HCT116 (cell line): Measurements from ENCODE around the gene NCBP1.

Experiments used
- POLR2A ChIP-seq: IDR thresholded peaks from 2 replicates; pipeline ENCODE4 v1.7.0; 2011; ENCODE audit warnings: borderline replicate concordance; ENCODE audit not compliant: insufficient read depth, insufficient read length; ENCODE audit errors: extremely low read depth
- POLR2AphosphoS5 ChIP-seq: IDR thresholded peaks from 2 replicates; pipeline ENCODE4 v1.6.1; 2011; ENCODE audit warnings: mild to moderate bottlenecking, low read depth, low read length, moderate library complexity
- RAD21 ChIP-seq: IDR thresholded peaks from 2 replicates; pipeline ENCODE4 v1.6.1; 2012; ENCODE audit warnings: low read depth, mild to moderate bottlenecking
- SP1 ChIP-seq: IDR thresholded peaks from 2 replicates; pipeline ENCODE4 v1.6.1; 2012; ENCODE audit warnings: low read depth
- SRF ChIP-seq: IDR thresholded peaks from 2 replicates; pipeline ENCODE4 v1.6.1; 2012; ENCODE audit warnings: low read depth
- TCF7L2 ChIP-seq: IDR thresholded peaks from 2 replicates; pipeline ENCODE4 v1.7.0; 2011; ENCODE audit warnings: borderline replicate concordance, inconsistent platforms; ENCODE audit not compliant: insufficient read depth, insufficient read length; ENCODE audit errors: extremely low read depth
- YY1 ChIP-seq: IDR thresholded peaks from 2 replicates; pipeline ENCODE4 v1.6.1; 2011; ENCODE audit warnings: low read length, low read depth, moderate library complexity, mild to moderate bottlenecking; ENCODE audit not compliant: insufficient replicate concordance; ENCODE audit errors: extremely low read depth
- ZNF274 ChIP-seq: fragments of 200-500 bp; sonication (Bioruptor generic); IDR thresholded peaks from 2 replicates; pipeline ENCODE4 v1.6.1; 2014; ENCODE audit warnings: mild to moderate bottlenecking, low read depth, low read length, inconsistent platforms
- TF ChIP-seq, protein P1 (sequence below), 3 experiments: fragments of 200-600 bp in 1 of 3; sonication (generic) in 1 of 3; IDR thresholded peaks in 2 of 3; conservative IDR thresholded peaks in 1 of 3; 2 replicates each; pipeline ENCODE4 v1.5.1; 2012 to 2017; ENCODE audit warnings: low read depth in 2 of 3, low read length in 2 of 3, antibody characterized with exemption in 1 of 3, borderline replicate concordance in 1 of 3, control low read depth in 1 of 3, mild to moderate bottlenecking in 1 of 3, mixed read lengths in 1 of 3, mixed run types in 1 of 3, moderate library complexity in 1 of 3; ENCODE audit not compliant: insufficient read depth in 1 of 3
- TF ChIP-seq, protein P2 (sequence below): IDR thresholded peaks from 2 replicates; pipeline ENCODE4 v1.6.1; 2012
- TF ChIP-seq, protein P3 (sequence below): IDR thresholded peaks from 2 replicates; pipeline ENCODE4 v1.6.1; 2011; ENCODE audit warnings: mild to moderate bottlenecking, low read length, moderate library complexity; ENCODE audit not compliant: insufficient replicate concordance; ENCODE audit errors: extremely low read depth

DNA sequence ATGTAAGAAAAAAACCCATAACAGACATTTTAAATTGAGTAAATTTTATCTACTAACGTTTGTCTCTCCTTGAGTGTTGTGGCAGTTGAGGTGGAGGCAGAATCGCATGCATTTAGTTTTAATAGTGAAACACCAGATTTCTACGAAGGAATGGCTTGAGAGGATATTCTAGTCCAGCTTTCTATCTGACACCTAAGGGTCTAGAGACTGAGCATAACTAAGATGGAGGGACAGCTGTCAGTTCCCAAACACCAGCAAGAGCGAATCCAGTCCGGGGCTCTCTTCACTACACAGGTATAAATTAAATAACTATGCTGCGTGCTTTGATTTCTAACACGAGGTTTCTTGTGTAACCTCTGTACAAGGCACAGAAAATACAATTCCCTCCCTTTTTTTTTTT, 1.4 kb downstream of the NCBP1 start:
- no peak for TF ChIP-seq YY1
- TF ChIP-seq, protein P1, sequence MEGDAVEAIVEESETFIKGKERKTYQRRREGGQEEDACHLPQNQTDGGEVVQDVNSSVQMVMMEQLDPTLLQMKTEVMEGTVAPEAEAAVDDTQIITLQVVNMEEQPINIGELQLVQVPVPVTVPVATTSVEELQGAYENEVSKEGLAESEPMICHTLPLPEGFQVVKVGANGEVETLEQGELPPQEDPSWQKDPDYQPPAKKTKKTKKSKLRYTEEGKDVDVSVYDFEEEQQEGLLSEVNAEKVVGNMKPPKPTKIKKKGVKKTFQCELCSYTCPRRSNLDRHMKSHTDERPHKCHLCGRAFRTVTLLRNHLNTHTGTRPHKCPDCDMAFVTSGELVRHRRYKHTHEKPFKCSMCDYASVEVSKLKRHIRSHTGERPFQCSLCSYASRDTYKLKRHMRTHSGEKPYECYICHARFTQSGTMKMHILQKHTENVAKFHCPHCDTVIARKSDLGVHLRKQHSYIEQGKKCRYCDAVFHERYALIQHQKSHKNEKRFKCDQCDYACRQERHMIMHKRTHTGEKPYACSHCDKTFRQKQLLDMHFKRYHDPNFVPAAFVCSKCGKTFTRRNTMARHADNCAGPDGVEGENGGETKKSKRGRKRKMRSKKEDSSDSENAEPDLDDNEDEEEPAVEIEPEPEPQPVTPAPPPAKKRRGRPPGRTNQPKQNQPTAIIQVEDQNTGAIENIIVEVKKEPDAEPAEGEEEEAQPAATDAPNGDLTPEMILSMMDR (IDR thresholded peaks at IDR 0.05 in 2 of 3, conservative IDR thresholded peaks at IDR 0.05 in 1 of 3; ENCODE audit: borderline replicate concordance in 1 of 3, insufficient read depth in 1 of 3, low read depth in 2 of 3, low read length in 2 of 3) = no peak
- TF ChIP-seq, protein P2, sequence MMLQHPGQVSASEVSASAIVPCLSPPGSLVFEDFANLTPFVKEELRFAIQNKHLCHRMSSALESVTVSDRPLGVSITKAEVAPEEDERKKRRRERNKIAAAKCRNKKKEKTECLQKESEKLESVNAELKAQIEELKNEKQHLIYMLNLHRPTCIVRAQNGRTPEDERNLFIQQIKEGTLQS = no peak
- TF ChIP-seq TCF7L2 = no peak
- TF ChIP-seq POLR2A = no peak
- no peak for TF ChIP-seq ZNF274
- no peak for TF ChIP-seq SRF
- TF ChIP-seq, protein P3, sequence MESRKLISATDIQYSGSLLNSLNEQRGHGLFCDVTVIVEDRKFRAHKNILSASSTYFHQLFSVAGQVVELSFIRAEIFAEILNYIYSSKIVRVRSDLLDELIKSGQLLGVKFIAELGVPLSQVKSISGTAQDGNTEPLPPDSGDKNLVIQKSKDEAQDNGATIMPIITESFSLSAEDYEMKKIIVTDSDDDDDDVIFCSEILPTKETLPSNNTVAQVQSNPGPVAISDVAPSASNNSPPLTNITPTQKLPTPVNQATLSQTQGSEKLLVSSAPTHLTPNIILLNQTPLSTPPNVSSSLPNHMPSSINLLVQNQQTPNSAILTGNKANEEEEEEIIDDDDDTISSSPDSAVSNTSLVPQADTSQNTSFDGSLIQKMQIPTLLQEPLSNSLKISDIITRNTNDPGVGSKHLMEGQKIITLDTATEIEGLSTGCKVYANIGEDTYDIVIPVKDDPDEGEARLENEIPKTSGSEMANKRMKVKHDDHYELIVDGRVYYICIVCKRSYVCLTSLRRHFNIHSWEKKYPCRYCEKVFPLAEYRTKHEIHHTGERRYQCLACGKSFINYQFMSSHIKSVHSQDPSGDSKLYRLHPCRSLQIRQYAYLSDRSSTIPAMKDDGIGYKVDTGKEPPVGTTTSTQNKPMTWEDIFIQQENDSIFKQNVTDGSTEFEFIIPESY = no peak
- no peak for TF ChIP-seq POLR2AphosphoS5
- TF ChIP-seq RAD21 = no peak
- TF ChIP-seq SP1 = no peak
